DND-41 (cell line): ENCODE measurements around the gene RND1.
"Not testable (repeated sequence)": the region's sequence is repeated elsewhere in the genome, so short reads cannot be mapped to it uniquely, and the experiment has no call there.

Experiments used
- ATAC-seq: fragments of 200-7000 bp; cut with Tn5 transposase; 3 replicates; pipeline ENCODE4 v1.9.1; 2021; ENCODE audit warnings: low read depth; ENCODE audit not compliant: insufficient read depth
- DNase-seq: peaks from one replicate; pipeline ENCODE4 v3.0.0-alpha.2; 2020
- H2AFZ ChIP-seq: 2 replicates; pipeline ENCODE4 v1.6.0; 2012; ENCODE audit warnings: low read depth, low read length
- H3K27ac ChIP-seq: 2 replicates; pipeline ENCODE4 v1.5.1; 2012; ENCODE audit warnings: low read length, inconsistent platforms
- H3K27me3 ChIP-seq: fragments of 200-600 bp; sonication (generic); 2 replicates; pipeline ENCODE4 v1.6.0; 2012; ENCODE audit warnings: low read length, mild to moderate bottlenecking, inconsistent platforms; ENCODE audit not compliant: insufficient read depth, poor library complexity
- H3K36me3 ChIP-seq: 2 replicates; pipeline ENCODE4 v1.5.1; 2012; ENCODE audit warnings: low read length, inconsistent platforms; ENCODE audit not compliant: insufficient read depth
- H3K4me1 ChIP-seq: 2 replicates; pipeline ENCODE4 v1.5.1; 2012; ENCODE audit warnings: mild to moderate bottlenecking, low read length; ENCODE audit not compliant: insufficient read depth
- H3K4me2 ChIP-seq: 2 replicates; pipeline ENCODE4 v1.6.0; 2012; ENCODE audit warnings: mild to moderate bottlenecking, moderate library complexity, low read length, inconsistent platforms; ENCODE audit not compliant: insufficient read depth
- H3K4me3 ChIP-seq, 2 experiments: fragments of 200-600 bp in 1 of 2; shearing (Covaris generic) in 1 of 2; 2 replicates each; pipeline ENCODE4 v1.5.1; 2012 to 2016; ENCODE audit warnings: inconsistent platforms in 2 of 2, low read length in 2 of 2, mild to moderate bottlenecking in 2 of 2, low read depth in 1 of 2, moderate library complexity in 1 of 2
- H3K79me2 ChIP-seq: 2 replicates; pipeline ENCODE4 v1.6.0; 2012; ENCODE audit warnings: low read length, inconsistent platforms; ENCODE audit not compliant: insufficient read depth
- H3K9ac ChIP-seq: 2 replicates; pipeline ENCODE4 v1.6.0; 2012; ENCODE audit warnings: low read depth, mild to moderate bottlenecking, inconsistent platforms, low read length, moderate library complexity
- H3K9me3 ChIP-seq: 2 replicates; pipeline ENCODE4 v1.5.1; 2012; ENCODE audit warnings: low read length, moderate library complexity, mild to moderate bottlenecking, inconsistent platforms; ENCODE audit not compliant: insufficient read depth, severe bottlenecking
- H4K20me1 ChIP-seq: 2 replicates; pipeline ENCODE4 v1.6.0; 2012; ENCODE audit warnings: low read length; ENCODE audit not compliant: insufficient read depth
- CTCF ChIP-seq: IDR thresholded peaks from 2 replicates; pipeline ENCODE4 v1.5.1; 2012; ENCODE audit warnings: borderline replicate concordance, low read length, moderate library complexity, mild to moderate bottlenecking; ENCODE audit not compliant: poor library complexity, severe bottlenecking; ENCODE audit errors: extremely low read depth
- EZH2 ChIP-seq: IDR thresholded peaks from 3 replicates; pipeline ENCODE4 v1.6.1; 2012; ENCODE audit warnings: borderline replicate concordance, low read depth, mild to moderate bottlenecking, moderate library complexity, low read length, inconsistent platforms; ENCODE audit not compliant: severe bottlenecking

RND1 gene

GRCh38 chr12:48858043-48858442 lies 7.6 kb downstream of the RND1 start:
- Histone ChIP-seq H3K27ac (no peak overlapping the region), H3K79me2 (no peaks in the 10 kb centered on the region)

GRCh38 chr12:48857278-48857994 lies 8.2 kb downstream of the RND1 start:
- Histone ChIP-seq H3K27ac (no peak overlapping the region), H3K4me3 (no peak overlapping the region), H3K36me3 (no peaks in the 10 kb centered on the region), H4K20me1 (no peaks in the 10 kb centered on the region), H3K27me3 (no peaks in the 10 kb centered on the region), H2AFZ (no peak overlapping the region), H3K4me1 (peaks cover 13% of the 10 kb centered on the region), H3K9ac (no peak overlapping the region), H3K79me2 (peaks cover 6% of the 10 kb centered on the region), H3K9me3 (no peaks in the 10 kb centered on the region), H3K4me2 (no peak overlapping the region)
- no peak for TF ChIP-seq EZH2
- no peak for TF ChIP-seq CTCF
- DNase-seq: no peak
- ATAC-seq: no peak

More at GRCh38 chr12:48858043-48858442, 7.6 kb downstream of the RND1 start:
- H4K20me1 ChIP-seq: no peaks in the 10 kb centered on the region
- H3K4me1 ChIP-seq: peaks cover 7% of the 10 kb centered on the region
- TF ChIP-seq EZH2 (no peak), CTCF (no peak)
- H3K4me2 ChIP-seq: no peak overlapping the region
- H3K9ac ChIP-seq: no peak overlapping the region
- H3K36me3 ChIP-seq: no peaks in the 10 kb centered on the region
- H3K4me3 ChIP-seq: no peak overlapping the region
- H2AFZ ChIP-seq: no peak overlapping the region
- DNase-seq: no peak
- no peak for ATAC-seq
- no peaks in the 10 kb centered on the region for H3K9me3 ChIP-seq
- H3K27me3 ChIP-seq: no peaks in the 10 kb centered on the region

- H3K4me1 ChIP-seq: peaks cover 14% of the 10 kb centered on the region
- TF ChIP-seq EZH2 (no peak), CTCF (no peak)
- no peak for ATAC-seq
- no peak overlapping the region for H3K4me2 ChIP-seq
- H2AFZ ChIP-seq: no peak overlapping the region
- no peak overlapping the region for H3K4me3 ChIP-seq
- no peak for DNase-seq
- H3K9me3 ChIP-seq: no peaks in the 10 kb centered on the region
- peaks cover 2% of the 10 kb centered on the region; the same call in 1 of the 2 replicates for H3K36me3 ChIP-seq
- H4K20me1 ChIP-seq: no peaks in the 10 kb centered on the region
- no peak overlapping the region for H3K27ac ChIP-seq
- H3K27me3 ChIP-seq: no peaks in the 10 kb centered on the region
- peaks cover 14% of the 10 kb centered on the region for H3K79me2 ChIP-seq
- no peak overlapping the region for H3K9ac ChIP-seq
Observed at GRCh38 chr12:48856379-48856778, 9.3 kb downstream of the RND1 start.

- ATAC-seq, H3K9ac ChIP-seq, H3K9me3 ChIP-seq, H2AFZ ChIP-seq, DNase-seq, H3K4me3 ChIP-seq, H3K4me2 ChIP-seq, H3K27ac ChIP-seq, H3K27me3 ChIP-seq: not testable (repeated sequence)
- Histone ChIP-seq H3K4me1 (peaks cover 26% of the 10 kb centered on the region), H3K36me3 (peaks cover 13% of the 10 kb centered on the region), H4K20me1 (peaks cover 11% of the 10 kb centered on the region), H3K79me2 (peaks cover 28% of the 10 kb centered on the region)
Observed at GRCh38 chr12:48854932-48855331, 10.7 kb downstream of the RND1 start.
